Activated CD8-positive, alpha-beta memory T cell treated with anti-CD3 and anti-CD28 coated beads, Interleukin-2, amount 50 U/mL, for 24 hours (primary cell): ENCODE data around the gene FBXO17.
"Not testable (repeated sequence)": the region's sequence is repeated elsewhere in the genome, so short reads cannot be mapped to it uniquely, and the experiment has no call there.

Experiments
- DNase-seq: peaks from one replicate; pipeline ENCODE4 v3.0.0-alpha.2; 2020; ENCODE audit errors: extremely low read depth

The FBXO17 gene, protein sequence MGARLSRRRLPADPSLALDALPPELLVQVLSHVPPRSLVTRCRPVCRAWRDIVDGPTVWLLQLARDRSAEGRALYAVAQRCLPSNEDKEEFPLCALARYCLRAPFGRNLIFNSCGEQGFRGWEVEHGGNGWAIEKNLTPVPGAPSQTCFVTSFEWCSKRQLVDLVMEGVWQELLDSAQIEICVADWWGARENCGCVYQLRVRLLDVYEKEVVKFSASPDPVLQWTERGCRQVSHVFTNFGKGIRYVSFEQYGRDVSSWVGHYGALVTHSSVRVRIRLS

DNA sequence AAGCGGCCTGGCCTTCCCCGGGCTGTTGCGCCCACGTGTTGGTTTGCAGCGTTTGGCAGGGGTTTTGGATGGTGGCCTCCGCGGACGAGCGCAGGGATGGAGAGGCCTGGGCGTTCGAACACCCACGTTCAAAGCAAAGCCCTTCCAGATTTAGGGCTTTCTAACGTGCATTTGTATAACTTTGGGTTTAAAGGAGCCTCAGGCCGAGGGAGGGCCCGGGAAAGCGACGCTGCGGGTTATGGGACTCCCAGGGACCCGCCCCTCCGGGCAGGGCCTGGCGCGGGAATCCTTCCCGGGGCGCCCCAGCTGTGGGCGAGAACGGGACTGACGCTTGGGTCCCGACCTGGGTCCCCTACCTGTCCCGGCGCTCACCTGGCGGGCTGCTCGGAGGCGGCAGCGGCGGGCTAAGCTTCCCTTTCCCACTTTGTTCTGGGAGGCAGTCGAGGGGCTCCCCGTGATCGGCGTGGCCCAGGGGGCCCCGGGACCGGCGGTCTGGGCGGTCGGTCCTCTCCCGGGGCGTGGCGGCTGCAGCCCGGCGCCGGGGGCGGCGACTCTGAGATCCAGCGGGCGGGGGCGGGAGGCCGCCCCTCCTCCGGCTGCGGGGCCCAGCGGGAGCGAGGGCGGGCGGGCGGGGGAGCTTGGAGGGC, at the start of gene FBXO17:
TSS of gene FBXO17 (minus strand) at position 529 of the 647 bp plus-strand sequence. CDS start 25,423 bp downstream, outside the sequence.
- no peak for DNase-seq

DNA sequence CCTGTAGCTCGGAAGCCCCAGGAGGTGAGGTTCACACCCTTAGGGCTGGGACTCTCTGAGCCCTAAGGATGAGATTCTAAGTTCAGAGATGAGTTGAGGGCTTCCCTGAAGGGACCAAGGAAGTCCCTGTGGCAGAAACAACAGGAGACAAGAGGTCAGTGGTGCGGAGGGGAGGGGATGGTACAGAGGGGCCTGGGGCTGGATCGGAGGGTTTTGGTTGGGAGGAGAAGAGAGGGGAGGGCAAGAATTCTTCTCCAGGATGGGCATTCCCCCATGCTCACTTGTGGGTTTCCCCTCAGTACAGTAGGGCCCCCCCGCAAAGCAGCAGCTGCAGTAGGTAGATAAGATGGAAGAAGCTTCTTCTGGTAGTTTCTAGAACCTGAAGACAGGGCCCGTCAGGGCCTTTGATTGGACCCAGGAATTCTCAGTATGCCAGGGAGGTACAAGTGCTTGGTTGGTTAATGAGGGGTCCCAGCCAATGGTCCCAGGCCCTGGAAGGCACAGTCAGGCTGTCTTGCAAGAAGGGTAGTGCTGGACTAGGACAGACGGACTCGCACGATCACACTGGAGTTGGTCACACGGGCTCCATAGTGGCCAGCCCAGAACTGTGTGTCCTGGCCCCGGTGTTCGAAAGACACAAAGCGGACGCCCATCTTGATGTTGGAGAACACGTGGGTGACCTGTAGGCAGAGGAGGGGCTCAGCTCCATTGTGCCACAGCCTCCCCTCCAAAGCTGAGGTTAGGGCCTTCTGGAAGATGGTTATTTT, 49.5 kb upstream of the FBXO17 start:
- DNase-seq, result no peak

GRCh38 chr19:39021063-39021462, 45.5 kb upstream of the FBXO17 start:
- DNase-seq, result no peak

GRCh38 chr19:39017646-39018045, 42.1 kb upstream of the FBXO17 start:
- no peak for DNase-seq

GRCh38 chr19:39017026-39017425, 41.5 kb upstream of the FBXO17 start:
- DNase-seq, result no peak

GRCh38 chr19:39014037-39014436, 38.5 kb upstream of the FBXO17 start:
- DNase-seq, result no peak

- DNase-seq, result no peak
Observed at GRCh38 chr19:39009001-39009400, 33.5 kb upstream of the FBXO17 start.

GRCh38 chr19:39008137-39008536, 32.6 kb upstream of the FBXO17 start:
- DNase-seq, result no peak

DNA sequence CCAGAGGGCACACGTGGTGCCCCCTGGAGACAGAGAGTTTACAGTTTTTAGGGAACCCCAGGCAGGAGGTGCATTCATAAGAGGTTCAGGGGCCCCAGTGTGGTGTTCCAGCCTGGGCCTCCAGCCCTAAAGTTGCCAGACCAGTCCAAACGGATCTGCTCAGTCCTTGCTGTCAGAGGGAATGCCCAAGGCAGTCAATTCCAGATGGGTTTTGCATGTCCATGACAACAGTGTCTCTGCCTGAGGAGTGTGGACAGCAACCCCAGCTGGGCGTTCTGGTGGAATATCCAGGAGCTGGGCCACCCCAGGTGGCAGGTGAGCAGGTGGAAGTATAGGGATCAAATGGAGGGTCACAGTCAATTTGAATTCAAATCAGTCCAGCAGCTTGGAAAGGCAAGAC, 31.6 kb upstream of the FBXO17 start:
- DNase-seq, result no peak

- no peak for DNase-seq
Observed at GRCh38 chr19:39004403-39004802, 28.9 kb upstream of the FBXO17 start.

GRCh38 chr19:39003796-39004195, 28.3 kb upstream of the FBXO17 start:
- DNase-seq, result no peak

DNA sequence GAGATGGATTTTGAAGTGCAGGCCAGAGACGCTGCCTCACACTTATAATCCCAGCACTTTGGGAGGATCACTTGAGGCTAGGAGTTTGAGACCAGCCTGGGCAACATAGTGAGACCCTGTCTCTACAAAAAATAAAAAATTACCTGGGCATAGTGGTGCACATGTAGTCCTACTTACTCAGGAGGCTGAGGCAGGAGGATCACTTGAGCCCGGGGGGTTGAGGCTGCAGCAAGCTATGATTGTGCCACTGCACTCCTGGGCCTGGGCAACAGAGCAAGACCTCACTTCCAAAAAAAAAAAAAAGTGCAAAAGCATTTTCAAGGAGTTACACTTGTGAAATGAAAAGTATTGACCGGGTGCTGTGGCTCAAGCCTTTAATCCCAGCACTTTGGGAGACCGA, 27.6 kb upstream of the FBXO17 start:
- DNase-seq, result no peak

DNA sequence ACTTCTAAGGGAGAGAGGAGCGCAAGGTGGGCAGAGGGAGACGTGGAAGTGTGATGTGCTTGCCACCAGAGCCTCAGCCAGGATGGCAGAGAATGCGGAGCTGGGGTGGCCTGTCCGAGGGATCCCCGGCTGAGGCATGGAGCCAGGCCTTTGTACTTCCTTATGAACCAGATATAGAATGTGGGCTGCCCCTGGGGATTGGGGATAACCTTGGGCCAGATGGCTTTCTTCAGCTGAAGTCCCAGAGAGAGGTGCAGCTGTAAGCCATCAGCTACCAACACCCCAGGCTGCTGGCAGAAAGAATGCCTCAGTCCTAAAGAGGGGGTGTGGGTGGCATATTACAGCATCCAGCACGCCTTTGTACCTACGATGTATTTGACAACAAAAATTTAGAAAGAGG, 25.5 kb upstream of the FBXO17 start:
- DNase-seq, result no peak

- DNase-seq, result not testable (repeated sequence)
Observed at GRCh38 chr19:38997576-38997975, 22.0 kb upstream of the FBXO17 start.

DNA sequence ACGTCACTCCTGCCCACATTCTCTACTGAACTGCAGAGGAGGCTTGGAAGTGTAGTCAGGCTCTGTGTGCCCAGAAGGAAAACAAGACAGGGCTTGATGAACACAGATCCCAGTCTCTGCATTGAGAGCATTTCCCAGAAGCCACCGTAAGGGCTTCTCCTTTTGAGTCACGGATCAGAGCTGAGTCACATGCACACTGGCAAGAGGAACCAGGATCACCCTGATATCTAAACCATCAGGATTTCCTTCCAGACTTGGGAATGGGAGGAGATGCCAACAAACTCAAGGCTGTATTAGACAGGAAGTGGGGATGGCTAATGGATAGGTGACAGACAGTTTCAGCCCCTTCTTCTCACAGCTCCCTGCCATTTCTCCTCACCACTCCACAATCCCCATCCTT, 17.7 kb upstream of the FBXO17 start:
- no peak for DNase-seq

DNA sequence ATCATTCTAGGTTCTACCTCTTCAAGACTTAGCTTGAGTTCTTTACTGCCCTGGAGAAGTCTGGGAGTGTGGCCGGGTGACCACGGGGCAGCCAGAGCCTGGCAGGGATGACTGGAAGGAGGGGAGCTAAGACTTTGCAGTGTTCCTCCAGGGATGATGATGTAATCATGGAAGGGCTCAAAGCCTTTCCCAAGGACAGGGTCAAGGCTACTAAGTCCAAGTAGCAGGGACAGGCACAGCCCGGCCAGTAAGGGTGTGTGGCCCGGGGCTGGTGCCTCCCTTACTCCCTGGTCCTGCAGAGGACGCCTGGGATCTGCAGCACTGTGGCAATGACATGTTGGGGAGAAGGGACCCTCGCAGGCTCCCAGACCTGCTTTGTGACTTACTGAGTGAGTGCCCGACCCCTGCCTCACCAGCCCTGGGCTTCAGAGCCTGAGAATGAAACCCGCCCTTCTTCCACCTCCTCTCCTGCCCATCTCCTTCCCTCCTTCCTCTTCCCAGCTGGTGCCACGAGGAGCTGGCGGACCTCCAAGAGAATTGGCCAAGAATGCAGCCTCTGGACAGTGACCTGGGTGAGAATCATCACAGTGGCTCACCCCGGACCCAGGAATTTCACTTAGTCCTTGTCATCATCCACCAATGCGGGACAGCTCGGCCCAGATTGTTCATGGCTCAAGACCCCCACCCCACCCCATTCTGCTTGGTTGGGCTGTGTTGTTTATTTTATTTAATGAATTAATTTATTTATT, 15.6 kb upstream of the FBXO17 start:
- DNase-seq, result no peak

GRCh38 chr19:38989614-38990013, 14.1 kb upstream of the FBXO17 start:
- DNase-seq, result not testable (repeated sequence)

GRCh38 chr19:38989066-38989605, 13.6 kb upstream of the FBXO17 start:
- DNase-seq, result no peak

GRCh38 chr19:38988627-38989026, 13.1 kb upstream of the FBXO17 start:
- DNase-seq, result not testable (repeated sequence)

DNA sequence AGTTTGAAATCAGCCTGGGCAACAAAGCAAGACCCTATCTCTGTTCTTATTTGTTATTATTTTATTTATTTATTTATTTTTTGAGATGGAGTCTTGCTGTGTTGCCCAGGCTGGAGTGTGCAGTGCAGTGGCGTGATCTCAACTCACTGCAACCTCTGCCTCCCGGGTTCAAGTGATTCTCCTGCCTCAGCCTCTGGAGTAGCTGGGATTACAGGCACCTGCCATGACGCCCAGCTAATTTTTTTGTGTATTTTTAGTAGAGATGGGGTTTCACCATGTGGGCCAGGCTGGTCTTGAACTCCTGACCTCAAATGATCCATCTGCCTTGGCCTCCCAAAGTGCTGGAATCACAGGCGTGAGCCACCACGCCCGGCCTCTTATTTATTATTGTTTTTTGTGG, 12.2 kb upstream of the FBXO17 start:
- not testable (repeated sequence) for DNase-seq

GRCh38 chr19:38985262-38985661, 9.7 kb upstream of the FBXO17 start:
- DNase-seq, result no peak
